Mesenchymal stem cell (in vitro differentiated cells and primary cell): ENCODE results near the gene IL1RAPL1.
"Not testable (repeated sequence)": the region's sequence is repeated elsewhere in the genome, so short reads cannot be mapped to it uniquely, and the experiment has no call there.

Experiments used
- DNase-seq: peaks from one replicate; pipeline ENCODE4 v3.0.0-alpha.2; 2013
- H2AFZ ChIP-seq: one replicate; pipeline ENCODE4 v1.6.1; 2013; ENCODE audit warnings: low read depth, mild to moderate bottlenecking, control low read depth, inconsistent platforms, low read length, moderate library complexity
- H2AK5ac ChIP-seq: 2 replicates; pipeline ENCODE4 v1.6.1; 2013; ENCODE audit warnings: low read length, moderate library complexity, mild to moderate bottlenecking, inconsistent platforms; ENCODE audit not compliant: severe bottlenecking
- H2BK120ac ChIP-seq: one replicate; pipeline ENCODE4 v1.6.1; 2013; ENCODE audit warnings: low read depth, mild to moderate bottlenecking, inconsistent platforms, low read length, moderate library complexity
- H2BK12ac ChIP-seq, 2 experiments: one replicate each; pipeline ENCODE4 v1.6.1; 2013; ENCODE audit warnings: inconsistent platforms in 2 of 2, low read length in 2 of 2, mild to moderate bottlenecking in 2 of 2, moderate library complexity in 2 of 2, control low read depth in 1 of 2
- H2BK15ac ChIP-seq: one replicate; pipeline ENCODE4 v1.6.1; 2013; ENCODE audit warnings: mild to moderate bottlenecking, low read depth, inconsistent platforms; ENCODE audit not compliant: poor library complexity, severe bottlenecking
- H2BK5ac ChIP-seq: 2 replicates; pipeline ENCODE4 v1.6.1; 2013; ENCODE audit warnings: low read depth, mild to moderate bottlenecking, low read length, control low read depth, inconsistent platforms; ENCODE audit not compliant: poor library complexity, severe bottlenecking
- H3K14ac ChIP-seq, 2 experiments: one replicate each; pipeline ENCODE4 v1.6.1; 2013; ENCODE audit warnings: inconsistent platforms in 2 of 2, low read length in 2 of 2, control low read depth in 1 of 2, mild to moderate bottlenecking in 1 of 2, moderate library complexity in 1 of 2
- H3K18ac ChIP-seq, 2 experiments: one replicate each; pipeline ENCODE4 v1.6.1; 2013; ENCODE audit warnings: inconsistent platforms in 2 of 2, low read length in 2 of 2, control low read depth in 1 of 2, low read depth in 1 of 2, mild to moderate bottlenecking in 1 of 2
- H3K23ac ChIP-seq, 2 experiments: one replicate each; pipeline ENCODE4 v1.6.1; 2013; ENCODE audit warnings: inconsistent platforms in 2 of 2, low read length in 2 of 2, mild to moderate bottlenecking in 2 of 2, moderate library complexity in 2 of 2, control low read depth in 1 of 2
- H3K27ac ChIP-seq: 2 replicates; pipeline ENCODE4 v1.5.1; 2013; ENCODE audit warnings: mild to moderate bottlenecking, moderate library complexity, low read length, control low read depth, inconsistent platforms; ENCODE audit not compliant: poor library complexity, severe bottlenecking
- H3K27me3 ChIP-seq, 2 experiments: 2 replicates each; pipeline versions ENCODE4 v1.6.1 to v1.7.0; 2013; ENCODE audit warnings: low read length in 2 of 2, mild to moderate bottlenecking in 2 of 2, moderate library complexity in 2 of 2, control low read depth in 1 of 2, inconsistent platforms in 1 of 2; ENCODE audit not compliant: control insufficient read depth in 1 of 2, insufficient read depth in 1 of 2
- H3K36me3 ChIP-seq, 2 experiments: 2 replicates each; pipeline versions ENCODE4 v1.6.1 to v1.7.0; 2013; ENCODE audit warnings: low read length in 2 of 2, control low read depth in 1 of 2, inconsistent platforms in 1 of 2, low read depth in 1 of 2, mild to moderate bottlenecking in 1 of 2; ENCODE audit not compliant: insufficient read depth in 2 of 2, control insufficient read depth in 1 of 2
- H3K4ac ChIP-seq, 2 experiments: one replicate each; pipeline ENCODE4 v1.6.1; 2013; ENCODE audit warnings: inconsistent platforms in 2 of 2, low read length in 2 of 2, mild to moderate bottlenecking in 2 of 2, moderate library complexity in 2 of 2, control low read depth in 1 of 2, low read depth in 1 of 2
- H3K4me1 ChIP-seq: 2 replicates; pipeline ENCODE4 v1.6.1; 2013; ENCODE audit warnings: low read depth, low read length, control low read depth; ENCODE audit not compliant: control insufficient read depth, insufficient read depth
- H3K4me2 ChIP-seq: 2 replicates; pipeline ENCODE4 v1.6.1; 2013; ENCODE audit warnings: low read length, mild to moderate bottlenecking, inconsistent platforms; ENCODE audit not compliant: poor library complexity, severe bottlenecking
- H3K4me3 ChIP-seq, 2 experiments: 2 replicates each; pipeline versions ENCODE4 v1.5.1 to v1.7.0; 2013; ENCODE audit warnings: low read length in 2 of 2, mild to moderate bottlenecking in 2 of 2, control low read depth in 1 of 2, low read depth in 1 of 2; ENCODE audit not compliant: insufficient read depth in 1 of 2
- H3K79me1 ChIP-seq: replicated peaks from 2 replicates; pipeline ENCODE4 v1.6.1; 2013; ENCODE audit warnings: mild to moderate bottlenecking, control low read depth, low read length, inconsistent platforms; ENCODE audit not compliant: poor library complexity, severe bottlenecking
- H3K9ac ChIP-seq: 2 replicates; pipeline ENCODE4 v1.7.0; 2013; ENCODE audit warnings: mild to moderate bottlenecking, low read length, moderate library complexity
- H3K9me3 ChIP-seq: 2 replicates; pipeline ENCODE4 v1.7.0; 2013; ENCODE audit warnings: mild to moderate bottlenecking, low read length; ENCODE audit not compliant: control insufficient read depth
- H4K8ac ChIP-seq: one replicate; pipeline ENCODE4 v1.6.1; 2013; ENCODE audit warnings: inconsistent platforms, mild to moderate bottlenecking, low read length, moderate library complexity
- H4K91ac ChIP-seq: one replicate; pipeline ENCODE4 v1.6.1; 2013; ENCODE audit warnings: mild to moderate bottlenecking, low read length, inconsistent platforms
- WGBS: methylation state at CpG from one replicate; pipeline ENCODE4 v1.1.7; 2013; ENCODE audit warnings: mixed read lengths; 5-methylcytosine and 5-hydroxymethylcytosine counted together

IL1RAPL1 gene

GRCh38 chrX:28756647-28757046 is 169.4 kb downstream of the IL1RAPL1 start:
- Histone ChIP-seq H3K4me1 (no peaks in the 10 kb centered on the region), H3K36me3 (no peaks in the 10 kb centered on the region), H3K27ac (no peak overlapping the region)

GRCh38 chrX:28757290-28757689 is 170.0 kb downstream of the IL1RAPL1 start:
- H3K9me3 ChIP-seq, result no peaks in the 10 kb centered on the region

More at GRCh38 chrX:28756647-28757046, 169.4 kb downstream of the IL1RAPL1 start:
- H3K4me3 ChIP-seq, result no peak overlapping the region
- no peak overlapping the region for H3K9ac ChIP-seq
- no peak overlapping the region for H2BK15ac ChIP-seq
- no peaks in the 10 kb centered on the region for H3K27me3 ChIP-seq
- H2AK5ac ChIP-seq, result no peak overlapping the region
- H3K79me1 ChIP-seq, result no peaks in the 10 kb centered on the region
- no peak overlapping the region for H2BK12ac ChIP-seq
- no peak overlapping the region for H3K4me2 ChIP-seq
- H4K8ac ChIP-seq, result no peak overlapping the region
- no peak overlapping the region for H3K23ac ChIP-seq
- no peak overlapping the region for H3K14ac ChIP-seq
- H4K91ac ChIP-seq, result no peak overlapping the region
- H2BK120ac ChIP-seq, result no peak overlapping the region
- no peak overlapping the region for H3K18ac ChIP-seq
- H2BK5ac ChIP-seq, result no peak overlapping the region
- DNase-seq, result no peak
- H3K9me3 ChIP-seq, result no peaks in the 10 kb centered on the region
- H3K4ac ChIP-seq, result no peak overlapping the region
- no peak overlapping the region for H2AFZ ChIP-seq

GRCh38 chrX:28766561-28766960 is 179.3 kb downstream of the IL1RAPL1 start:
- H2BK120ac ChIP-seq, H2AFZ ChIP-seq, H2BK12ac ChIP-seq, H4K8ac ChIP-seq, H2BK15ac ChIP-seq, DNase-seq, H3K27me3 ChIP-seq, H3K23ac ChIP-seq, H3K36me3 ChIP-seq, H3K27ac ChIP-seq, H3K4ac ChIP-seq, H3K14ac ChIP-seq, H3K4me2 ChIP-seq, H3K79me1 ChIP-seq, H2BK5ac ChIP-seq, H4K91ac ChIP-seq, H2AK5ac ChIP-seq, H3K9ac ChIP-seq, H3K9me3 ChIP-seq, H3K18ac ChIP-seq, H3K4me3 ChIP-seq, H3K4me1 ChIP-seq: not testable (repeated sequence)
- WGBS, result 92% methylated on average over 1 of the region's 2 CpGs

More at GRCh38 chrX:28757290-28757689, 170.0 kb downstream of the IL1RAPL1 start:
- H3K9ac ChIP-seq, result no peak overlapping the region
- H2AK5ac ChIP-seq, result no peak overlapping the region
- no peaks in the 10 kb centered on the region for H3K4me1 ChIP-seq
- H2AFZ ChIP-seq, result no peak overlapping the region
- H3K4ac ChIP-seq, result no peak overlapping the region
- no peak overlapping the region for H2BK15ac ChIP-seq
- H3K23ac ChIP-seq, result no peak overlapping the region
- H2BK12ac ChIP-seq, result no peak overlapping the region
- no peaks in the 10 kb centered on the region for H3K79me1 ChIP-seq
- no peak overlapping the region for H3K14ac ChIP-seq
- H3K27ac ChIP-seq, result no peak overlapping the region
- H3K4me2 ChIP-seq, result no peak overlapping the region
- no peak overlapping the region for H2BK120ac ChIP-seq
- H3K27me3 ChIP-seq, result no peaks in the 10 kb centered on the region
- no peak overlapping the region for H2BK5ac ChIP-seq
- DNase-seq, result no peak
- no peak overlapping the region for H4K91ac ChIP-seq
- H4K8ac ChIP-seq, result no peak overlapping the region
- H3K36me3 ChIP-seq, result no peaks in the 10 kb centered on the region
- 100% methylated on average over 1 of the region's 2 CpGs for WGBS
- H3K18ac ChIP-seq, result no peak overlapping the region
- H3K4me3 ChIP-seq, result no peak overlapping the region

GRCh38 chrX:28773807-28774206 is 186.6 kb downstream of the IL1RAPL1 start:
- Histone ChIP-seq H4K8ac (no peak overlapping the region), H2BK15ac (no peak overlapping the region), H3K4me1 (no peaks in the 10 kb centered on the region), H3K27me3 (no peaks in the 10 kb centered on the region), H2BK5ac (no peak overlapping the region), H3K79me1 (no peaks in the 10 kb centered on the region), H3K4me2 (no peak overlapping the region), H3K4ac (no peak overlapping the region), H3K4me3 (no peak overlapping the region), H3K23ac (no peak overlapping the region), H3K36me3 (no peaks in the 10 kb centered on the region), H3K27ac (no peak overlapping the region), H3K18ac (no peak overlapping the region), H3K9me3 (no peaks in the 10 kb centered on the region), H4K91ac (no peak overlapping the region), H3K14ac (no peak overlapping the region), H3K9ac (no peak overlapping the region), H2BK120ac (no peak overlapping the region), H2BK12ac (no peak overlapping the region), H2AFZ (no peak overlapping the region), H2AK5ac (no peak overlapping the region)
- 95% methylated on average over 3 of the region's 5 CpGs for WGBS
- DNase-seq, result no peak
